HepG2 (cell line): Measurements from ENCODE around the gene GATC. TPM values are rescaled to one million over a fixed set of nuclear protein-coding genes. Genes with fewer than 3 reads are reported as not detected.

ENCODE experiments used
- CBX1 ChIP-seq: IDR thresholded peaks from one replicate; pipeline ENCODE4 v1.6.1; 2016; ENCODE audit warnings: antibody characterized with exemption, low read depth
- KLF16 ChIP-seq, 2 experiments: sonication (generic) in 1 of 2; formaldehyde crosslinking in 1 of 2; IDR thresholded peaks; 2 replicates each; pipeline versions ENCODE4 v1.6.1 to v1.8.0; 2016 to 2023; ENCODE audit warnings: missing genetic modification reagents in 2 of 2, missing compliant biosample characterization in 1 of 2
- MED8 ChIP-seq: sonication (generic); formaldehyde crosslinking; IDR thresholded peaks from 2 replicates; pipeline ENCODE4 v1.8.1; 2023; ENCODE audit warnings: mild to moderate bottlenecking, missing genetic modification reagents; ENCODE audit not compliant: insufficient replicate concordance
- MIXL1 ChIP-seq: IDR thresholded peaks from 2 replicates; pipeline ENCODE4 v1.6.1; 2016
- NFIC ChIP-seq: IDR thresholded peaks from 2 replicates; pipeline ENCODE4 v1.6.1; 2012; ENCODE audit warnings: mild to moderate bottlenecking, low read length, inconsistent platforms
- NR2C2 ChIP-seq: sonication (generic); formaldehyde crosslinking; IDR thresholded peaks from 2 replicates; pipeline ENCODE4 v1.4.0; 2020; ENCODE audit warnings: missing genetic modification reagents, mild to moderate bottlenecking, moderate library complexity, borderline replicate concordance
- PAWR ChIP-seq: sonication (generic); formaldehyde crosslinking; IDR thresholded peaks from 2 replicates; pipeline ENCODE4 v1.4.0; 2020; ENCODE audit warnings: missing genetic modification reagents, mild to moderate bottlenecking, borderline replicate concordance
- POLR2G ChIP-seq: fragments of 200-400 bp; formaldehyde crosslinking; IDR thresholded peaks from 2 replicates; pipeline ENCODE4 v1.6.1; 2018; ENCODE audit warnings: mild to moderate bottlenecking, low read depth, low read length, moderate library complexity
- SIN3B ChIP-seq: fragments of 150-350 bp; IDR thresholded peaks from 2 replicates; pipeline ENCODE4 v1.6.1; 2014; ENCODE audit warnings: low read length
- SMARCC2 ChIP-seq: fragments of 450-650 bp; IDR thresholded peaks from 2 replicates; pipeline ENCODE4 v1.6.1; 2017; ENCODE audit warnings: antibody characterized with exemption, mild to moderate bottlenecking
- SYNCRIP ChIP-seq: fragments of 200-400 bp; formaldehyde crosslinking; IDR thresholded peaks from 2 replicates; pipeline ENCODE4 v1.6.1; 2018; ENCODE audit warnings: mild to moderate bottlenecking, low read depth, low read length; ENCODE audit not compliant: insufficient read depth
- TCF12 ChIP-seq, 2 experiments: fragments of 450-650 bp in 1 of 2; sonication (generic) in 1 of 2; formaldehyde crosslinking in 1 of 2; IDR thresholded peaks; 2 replicates each; pipeline versions ENCODE4 v1.6.1 to v1.8.0; 2017 to 2022; ENCODE audit warnings: antibody characterized with exemption in 1 of 2, mild to moderate bottlenecking in 1 of 2, missing genetic modification reagents in 1 of 2, moderate library complexity in 1 of 2
- THAP11 ChIP-seq: IDR thresholded peaks from 2 replicates; pipeline ENCODE4 v1.6.1; 2016; ENCODE audit warnings: missing biosample characterization, missing genetic modification reagents
- ZBTB25 ChIP-seq: IDR thresholded peaks from 2 replicates; pipeline ENCODE4 v1.6.1; 2018; ENCODE audit warnings: missing genetic modification reagents
- ZNF180 ChIP-seq: sonication (generic); formaldehyde crosslinking; IDR thresholded peaks from 2 replicates; pipeline ENCODE4 v1.4.0; 2020; ENCODE audit warnings: low read depth, missing genetic modification reagents, borderline replicate concordance
- ZNF329 ChIP-seq: sonication (generic); formaldehyde crosslinking; IDR thresholded peaks from 2 replicates; pipeline ENCODE4 v1.9.0; 2021; ENCODE audit warnings: low read depth, mild to moderate bottlenecking, missing genetic modification reagents
- ZNF33A ChIP-seq: sonication (generic); formaldehyde crosslinking; IDR thresholded peaks from 2 replicates; pipeline ENCODE4 v1.5.1; 2020; ENCODE audit warnings: missing genetic modification reagents, mild to moderate bottlenecking, moderate library complexity, borderline replicate concordance
- ZNF703 ChIP-seq: sonication (generic); formaldehyde crosslinking; IDR thresholded peaks from 2 replicates; pipeline ENCODE4 v1.5.1; 2020; ENCODE audit warnings: missing genetic modification reagents, mild to moderate bottlenecking, moderate library complexity, borderline replicate concordance
- ZNF761 ChIP-seq: sonication (generic); formaldehyde crosslinking; conservative IDR thresholded peaks from 2 replicates; pipeline ENCODE4 v1.4.0; 2020; ENCODE audit warnings: mild to moderate bottlenecking, missing genetic modification reagents
- ZNF879 ChIP-seq: sonication (generic); formaldehyde crosslinking; IDR thresholded peaks from 2 replicates; pipeline ENCODE4 v1.8.1; 2023; ENCODE audit warnings: missing genetic modification reagents
- polyA plus RNA-seq, 8 experiments: library from polyadenylated mRNA; depleted of rRNA in 3 of 8; stranded (reverse) in 7 of 8; unstranded in 1 of 8; fragments of >200 nt; fragmentation: Illumina TruSeq in 4 of 8; extraction: Trizol in 4 of 8; gene quantifications; 2 replicates each; pipeline versions ENCODE4 v1.2.1 to v1.2.3, GENCODE V29; 2011 to 2016; ENCODE audit warnings: low read depth in 4 of 8, missing spikeins in 1 of 8, mixed read lengths in 1 of 8; ENCODE audit not compliant: insufficient read depth in 1 of 8
- total RNA-seq, 5 experiments: library from RNA; depleted of rRNA; stranded (reverse); fragments of >200 nt; fragmentation: Illumina TruSeq; extraction: Trizol; gene quantifications; 2 replicates each; pipeline ENCODE4 v1.2.3, GENCODE V29; 2016; ENCODE audit warnings: low read depth in 1 of 5
- TF ChIP-seq, protein P1 (sequence below): sonication (generic); formaldehyde crosslinking; IDR thresholded peaks from 2 replicates; pipeline ENCODE4 v1.4.0; 2020; ENCODE audit warnings: mild to moderate bottlenecking, missing genetic modification reagents
- TF ChIP-seq, protein P2 (sequence below): sonication (generic); formaldehyde crosslinking; IDR thresholded peaks from 2 replicates; pipeline ENCODE4 v1.5.1; 2020; ENCODE audit warnings: missing genetic modification reagents, mild to moderate bottlenecking, borderline replicate concordance
- TF ChIP-seq, protein P3 (sequence below): sonication (generic); formaldehyde crosslinking; IDR thresholded peaks from 2 replicates; pipeline ENCODE4 v1.9.0; 2021; ENCODE audit warnings: missing genetic modification reagents, borderline replicate concordance

GATC gene
- total and polyA plus RNA-seq, 2 of the 13 experiments (the other 11 are each of a cell fraction or from before 2014, with no cell fraction given) = 17.7 to 29.7 TPM

DNA sequence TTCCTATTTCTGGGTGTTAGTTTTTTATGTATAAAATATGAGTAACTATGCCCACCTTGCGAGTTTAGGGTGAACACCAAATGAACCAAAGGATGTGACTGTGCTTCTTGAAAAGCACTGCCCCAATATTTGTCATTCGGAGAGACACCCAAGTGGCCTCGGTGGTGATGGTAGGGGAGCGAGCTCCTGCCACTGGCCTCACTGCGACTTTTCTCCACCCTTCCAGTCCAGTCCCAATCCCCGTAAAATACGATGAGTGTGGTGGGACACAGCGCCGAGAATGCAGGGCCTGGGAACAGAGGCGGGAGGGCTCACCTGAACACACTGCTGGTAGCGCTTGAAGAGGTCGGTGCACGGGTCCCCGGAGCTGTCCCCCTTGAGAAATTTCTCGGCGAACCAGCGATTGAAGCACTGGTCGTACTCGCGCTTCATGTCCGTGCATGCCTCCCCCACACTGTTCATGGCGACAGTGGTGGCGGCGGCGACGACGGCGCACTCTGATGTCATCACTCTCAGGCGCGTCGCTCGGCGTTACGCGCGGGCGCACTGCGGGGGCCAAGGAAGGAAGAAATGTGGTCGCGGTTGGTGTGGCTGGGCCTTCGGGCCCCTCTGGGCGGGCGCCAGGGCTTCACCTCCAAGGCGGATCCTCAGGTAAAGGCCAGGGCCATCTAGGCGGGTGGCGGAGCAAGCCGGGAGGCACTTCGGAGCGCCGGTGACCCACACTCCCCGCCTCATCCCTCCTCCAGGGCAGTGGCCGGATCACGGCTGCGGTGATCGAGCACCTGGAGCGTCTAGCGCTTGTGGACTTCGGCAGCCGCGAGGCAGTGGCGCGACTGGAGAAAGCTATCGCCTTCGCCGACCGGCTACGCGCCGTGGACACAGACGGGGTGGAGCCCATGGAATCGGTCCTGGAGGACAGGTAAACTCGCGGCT is at the start of gene GATC, which contains the start of gene TRIAP1 (continued):
- peak; percentile 84 for TF ChIP-seq NR2C2 (CRISPR knock-in tag)
- peak; percentile 85; the same call in 1 of the 2 replicates for TF ChIP-seq ZBTB25 (CRISPR knock-in tag)
- TF ChIP-seq SIN3B = peak; percentile 99
- no peak for TF ChIP-seq SMARCC2
- TF ChIP-seq TCF12 (IDR thresholded peaks at IDR 0.05) = no peak
- TF ChIP-seq TCF12 (CRISPR knock-in tag; IDR thresholded peaks at IDR 0.05) = peak; percentile 30; the same call in 1 of the 2 replicates
- peak; percentile 87 for TF ChIP-seq ZNF329 (CRISPR knock-in tag)
- TF ChIP-seq ZNF703 (CRISPR knock-in tag) = peak; percentile 94; the same call in 1 of the 2 replicates
- TF ChIP-seq, protein P1, sequence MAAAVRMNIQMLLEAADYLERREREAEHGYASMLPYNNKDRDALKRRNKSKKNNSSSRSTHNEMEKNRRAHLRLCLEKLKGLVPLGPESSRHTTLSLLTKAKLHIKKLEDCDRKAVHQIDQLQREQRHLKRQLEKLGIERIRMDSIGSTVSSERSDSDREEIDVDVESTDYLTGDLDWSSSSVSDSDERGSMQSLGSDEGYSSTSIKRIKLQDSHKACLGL = peak; percentile 58; the same call in 1 of the 2 replicates
- no peak for TF ChIP-seq ZNF879 (CRISPR knock-in tag)
- no peak for TF ChIP-seq SYNCRIP
- TF ChIP-seq KLF16 (CRISPR knock-in tag; IDR thresholded peaks at IDR 0.05) = peak; percentile 93
- peak; percentile 57; the same call in 1 of the 2 replicates for TF ChIP-seq ZNF761 (CRISPR knock-in tag)
- peak; percentile 98 for TF ChIP-seq POLR2G
- TF ChIP-seq THAP11 (CRISPR knock-in tag) = peak; percentile 95
- 0 out of 2 replicates have a peak, but pooled peaks have one; percentile 95 for TF ChIP-seq PAWR (CRISPR knock-in tag)
- TF ChIP-seq, protein P2, sequence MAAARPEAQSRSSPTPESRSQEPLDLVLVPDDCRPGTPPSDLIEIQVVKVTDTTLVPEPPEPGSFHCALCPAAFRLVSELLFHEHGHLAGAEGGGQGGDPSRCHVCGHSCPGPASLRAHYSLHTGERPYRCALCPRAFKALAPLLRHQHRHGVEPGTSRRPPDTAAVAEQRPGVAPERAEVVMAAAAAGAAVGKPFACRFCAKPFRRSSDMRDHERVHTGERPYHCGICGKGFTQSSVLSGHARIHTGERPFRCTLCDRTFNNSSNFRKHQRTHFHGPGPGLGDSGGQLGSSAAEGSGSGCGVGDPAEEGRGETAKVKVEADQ (CRISPR knock-in tag) = peak; percentile 94
- peak; percentile 89 for TF ChIP-seq CBX1
- TF ChIP-seq ZNF33A (CRISPR knock-in tag) = no peak
- no peak for TF ChIP-seq NFIC
- peak; percentile 75 for TF ChIP-seq MIXL1 (CRISPR knock-in tag)
- TF ChIP-seq MED8 (CRISPR knock-in tag) = peak; percentile 68
- TF ChIP-seq, protein P3, sequence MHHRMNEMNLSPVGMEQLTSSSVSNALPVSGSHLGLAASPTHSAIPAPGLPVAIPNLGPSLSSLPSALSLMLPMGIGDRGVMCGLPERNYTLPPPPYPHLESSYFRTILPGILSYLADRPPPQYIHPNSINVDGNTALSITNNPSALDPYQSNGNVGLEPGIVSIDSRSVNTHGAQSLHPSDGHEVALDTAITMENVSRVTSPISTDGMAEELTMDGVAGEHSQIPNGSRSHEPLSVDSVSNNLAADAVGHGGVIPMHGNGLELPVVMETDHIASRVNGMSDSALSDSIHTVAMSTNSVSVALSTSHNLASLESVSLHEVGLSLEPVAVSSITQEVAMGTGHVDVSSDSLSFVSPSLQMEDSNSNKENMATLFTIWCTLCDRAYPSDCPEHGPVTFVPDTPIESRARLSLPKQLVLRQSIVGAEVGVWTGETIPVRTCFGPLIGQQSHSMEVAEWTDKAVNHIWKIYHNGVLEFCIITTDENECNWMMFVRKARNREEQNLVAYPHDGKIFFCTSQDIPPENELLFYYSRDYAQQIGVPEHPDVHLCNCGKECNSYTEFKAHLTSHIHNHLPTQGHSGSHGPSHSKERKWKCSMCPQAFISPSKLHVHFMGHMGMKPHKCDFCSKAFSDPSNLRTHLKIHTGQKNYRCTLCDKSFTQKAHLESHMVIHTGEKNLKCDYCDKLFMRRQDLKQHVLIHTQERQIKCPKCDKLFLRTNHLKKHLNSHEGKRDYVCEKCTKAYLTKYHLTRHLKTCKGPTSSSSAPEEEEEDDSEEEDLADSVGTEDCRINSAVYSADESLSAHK (CRISPR knock-in tag) = no peak
- no peak for TF ChIP-seq ZNF180 (CRISPR knock-in tag)
